Body of pancreas (tissue), 4 donors: ENCODE results near the gene SEMA3F.

ENCODE experiments used
- POLR2A ChIP-seq, 3 donors: fragments of 450-650 bp; IDR thresholded peaks; one replicate each; pipeline ENCODE4 v1.6.1; 2016; ENCODE audit warnings: antibody characterized with exemption in 3 of 3, mild to moderate bottlenecking in 2 of 3
- TF ChIP-seq, protein P1 (sequence below), 7 experiments: fragments of 450-650 bp in 4 of 7; fragments of 200-600 bp in 3 of 7; sonication (generic) in 3 of 7; IDR thresholded peaks; one replicate each; pipeline ENCODE4 v1.5.1; 2016 to 2019; ENCODE audit warnings: antibody characterized with exemption in 7 of 7

DNA sequence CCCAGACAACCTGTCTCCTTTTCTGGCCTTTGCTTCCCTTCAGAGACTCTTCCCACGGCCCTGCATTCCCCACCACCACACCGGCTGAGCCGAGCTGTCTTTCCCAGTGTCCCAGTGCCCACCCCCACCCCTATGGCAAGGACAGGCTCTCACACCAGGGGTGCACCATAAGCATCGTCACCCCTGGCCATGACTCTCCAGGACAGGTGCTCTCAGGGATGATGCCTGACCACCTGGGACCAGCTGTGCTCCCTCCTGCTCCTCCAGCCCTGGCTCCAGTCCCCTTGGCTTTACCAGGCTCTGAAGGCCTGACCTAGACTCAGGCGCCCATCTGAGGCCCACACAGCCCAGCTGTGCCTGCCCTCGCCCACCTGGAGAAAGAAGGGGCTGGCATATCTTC, 17.6 kb upstream of the SEMA3F start:
- TF ChIP-seq, protein P1, sequence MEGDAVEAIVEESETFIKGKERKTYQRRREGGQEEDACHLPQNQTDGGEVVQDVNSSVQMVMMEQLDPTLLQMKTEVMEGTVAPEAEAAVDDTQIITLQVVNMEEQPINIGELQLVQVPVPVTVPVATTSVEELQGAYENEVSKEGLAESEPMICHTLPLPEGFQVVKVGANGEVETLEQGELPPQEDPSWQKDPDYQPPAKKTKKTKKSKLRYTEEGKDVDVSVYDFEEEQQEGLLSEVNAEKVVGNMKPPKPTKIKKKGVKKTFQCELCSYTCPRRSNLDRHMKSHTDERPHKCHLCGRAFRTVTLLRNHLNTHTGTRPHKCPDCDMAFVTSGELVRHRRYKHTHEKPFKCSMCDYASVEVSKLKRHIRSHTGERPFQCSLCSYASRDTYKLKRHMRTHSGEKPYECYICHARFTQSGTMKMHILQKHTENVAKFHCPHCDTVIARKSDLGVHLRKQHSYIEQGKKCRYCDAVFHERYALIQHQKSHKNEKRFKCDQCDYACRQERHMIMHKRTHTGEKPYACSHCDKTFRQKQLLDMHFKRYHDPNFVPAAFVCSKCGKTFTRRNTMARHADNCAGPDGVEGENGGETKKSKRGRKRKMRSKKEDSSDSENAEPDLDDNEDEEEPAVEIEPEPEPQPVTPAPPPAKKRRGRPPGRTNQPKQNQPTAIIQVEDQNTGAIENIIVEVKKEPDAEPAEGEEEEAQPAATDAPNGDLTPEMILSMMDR (IDR thresholded peaks at IDR 0.05), result no peak
- TF ChIP-seq POLR2A (IDR thresholded peaks at IDR 0.05), result no peak
